Liver (tissue), 3 donors: Measurements from ENCODE around the gene PAK4.

Source experiments
- CTCF ChIP-seq: fragments of 150-350 bp; IDR thresholded peaks from 2 replicates; pipeline ENCODE4 v1.5.1; 2017; ENCODE audit warnings: improper control_type of control experiment, low read depth, low read length; ENCODE audit not compliant: missing input control
- FOXA1 ChIP-seq: IDR thresholded peaks from 2 replicates; pipeline ENCODE4 v1.6.1; 2016; ENCODE audit warnings: antibody characterized with exemption
- GABPA ChIP-seq, 2 donors: IDR thresholded peaks in 1 of 2; conservative IDR thresholded peaks in 1 of 2; 2 replicates each; pipeline ENCODE4 v1.6.1; 2016; ENCODE audit warnings: antibody characterized with exemption in 2 of 2, mild to moderate bottlenecking in 1 of 2, moderate library complexity in 1 of 2
- JUND ChIP-seq, 2 donors: IDR thresholded peaks; 2 replicates each; pipeline ENCODE4 v1.6.1; 2016; ENCODE audit warnings: antibody characterized with exemption in 2 of 2
- RAD21 ChIP-seq, 2 donors: IDR thresholded peaks; 2 replicates each; pipeline ENCODE4 v1.6.1; 2016; ENCODE audit warnings: antibody characterized with exemption in 2 of 2, mild to moderate bottlenecking in 2 of 2
- REST ChIP-seq: IDR thresholded peaks from 2 replicates; pipeline ENCODE4 v1.6.1; 2016; ENCODE audit warnings: antibody characterized with exemption, mild to moderate bottlenecking
- SP1 ChIP-seq: IDR thresholded peaks from 2 replicates; pipeline ENCODE4 v1.6.1; 2018; ENCODE audit warnings: antibody characterized with exemption, mild to moderate bottlenecking
- TAF1 ChIP-seq: conservative IDR thresholded peaks from 2 replicates; pipeline ENCODE4 v1.6.1; 2016; ENCODE audit warnings: antibody characterized with exemption, mild to moderate bottlenecking
- TF ChIP-seq, protein P1 (sequence below): IDR thresholded peaks from 2 replicates; pipeline ENCODE4 v1.6.1; 2016; ENCODE audit warnings: antibody characterized with exemption
- TF ChIP-seq, protein P2 (sequence below): IDR thresholded peaks from 2 replicates; pipeline ENCODE4 v1.6.1; 2016; ENCODE audit warnings: antibody characterized with exemption
- donor health status: healthy.
- donor health status: healthy.

GRCh38 chr19:39106194-39106593 lies 19.4 kb upstream of the PAK4 start:
- TF ChIP-seq CTCF, result no peak
- no peak for TF ChIP-seq REST
- no peak for TF ChIP-seq FOXA1
- no peak for TF ChIP-seq JUND (IDR thresholded peaks at IDR 0.05)
- no peak for TF ChIP-seq RAD21 (IDR thresholded peaks at IDR 0.05)
- TF ChIP-seq, protein P1, sequence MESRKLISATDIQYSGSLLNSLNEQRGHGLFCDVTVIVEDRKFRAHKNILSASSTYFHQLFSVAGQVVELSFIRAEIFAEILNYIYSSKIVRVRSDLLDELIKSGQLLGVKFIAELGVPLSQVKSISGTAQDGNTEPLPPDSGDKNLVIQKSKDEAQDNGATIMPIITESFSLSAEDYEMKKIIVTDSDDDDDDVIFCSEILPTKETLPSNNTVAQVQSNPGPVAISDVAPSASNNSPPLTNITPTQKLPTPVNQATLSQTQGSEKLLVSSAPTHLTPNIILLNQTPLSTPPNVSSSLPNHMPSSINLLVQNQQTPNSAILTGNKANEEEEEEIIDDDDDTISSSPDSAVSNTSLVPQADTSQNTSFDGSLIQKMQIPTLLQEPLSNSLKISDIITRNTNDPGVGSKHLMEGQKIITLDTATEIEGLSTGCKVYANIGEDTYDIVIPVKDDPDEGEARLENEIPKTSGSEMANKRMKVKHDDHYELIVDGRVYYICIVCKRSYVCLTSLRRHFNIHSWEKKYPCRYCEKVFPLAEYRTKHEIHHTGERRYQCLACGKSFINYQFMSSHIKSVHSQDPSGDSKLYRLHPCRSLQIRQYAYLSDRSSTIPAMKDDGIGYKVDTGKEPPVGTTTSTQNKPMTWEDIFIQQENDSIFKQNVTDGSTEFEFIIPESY, result no peak
- TF ChIP-seq, protein P2, sequence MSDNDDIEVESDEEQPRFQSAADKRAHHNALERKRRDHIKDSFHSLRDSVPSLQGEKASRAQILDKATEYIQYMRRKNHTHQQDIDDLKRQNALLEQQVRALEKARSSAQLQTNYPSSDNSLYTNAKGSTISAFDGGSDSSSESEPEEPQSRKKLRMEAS, result no peak
- no peak for TF ChIP-seq SP1
- TF ChIP-seq TAF1, result no peak
- no peak for TF ChIP-seq GABPA (IDR thresholded peaks at IDR 0.05 in 1 of 2, conservative IDR thresholded peaks at IDR 0.05 in 1 of 2)
